GM12875 (cell line): ENCODE results near the gene ZNF296.
A peak's percentile ranks its signal among the peaks of the same experiment; 100 is the strongest.
"Not testable (repeated sequence)": the region's sequence is repeated elsewhere in the genome, so short reads cannot be mapped to it uniquely, and the experiment has no call there.

Experiments
- H3K4me3 ChIP-seq: one replicate; pipeline ENCODE4 v1.5.1; 2011; ENCODE audit warnings: low read depth, low read length, control low read depth
- CTCF ChIP-seq: IDR thresholded peaks from 2 replicates; pipeline ENCODE4 v1.5.1; 2011; ENCODE audit warnings: low read depth, mild to moderate bottlenecking, control low read depth, inconsistent platforms, low read length, moderate library complexity, borderline replicate concordance; ENCODE audit not compliant: insufficient read depth

ZNF296 gene

DNA sequence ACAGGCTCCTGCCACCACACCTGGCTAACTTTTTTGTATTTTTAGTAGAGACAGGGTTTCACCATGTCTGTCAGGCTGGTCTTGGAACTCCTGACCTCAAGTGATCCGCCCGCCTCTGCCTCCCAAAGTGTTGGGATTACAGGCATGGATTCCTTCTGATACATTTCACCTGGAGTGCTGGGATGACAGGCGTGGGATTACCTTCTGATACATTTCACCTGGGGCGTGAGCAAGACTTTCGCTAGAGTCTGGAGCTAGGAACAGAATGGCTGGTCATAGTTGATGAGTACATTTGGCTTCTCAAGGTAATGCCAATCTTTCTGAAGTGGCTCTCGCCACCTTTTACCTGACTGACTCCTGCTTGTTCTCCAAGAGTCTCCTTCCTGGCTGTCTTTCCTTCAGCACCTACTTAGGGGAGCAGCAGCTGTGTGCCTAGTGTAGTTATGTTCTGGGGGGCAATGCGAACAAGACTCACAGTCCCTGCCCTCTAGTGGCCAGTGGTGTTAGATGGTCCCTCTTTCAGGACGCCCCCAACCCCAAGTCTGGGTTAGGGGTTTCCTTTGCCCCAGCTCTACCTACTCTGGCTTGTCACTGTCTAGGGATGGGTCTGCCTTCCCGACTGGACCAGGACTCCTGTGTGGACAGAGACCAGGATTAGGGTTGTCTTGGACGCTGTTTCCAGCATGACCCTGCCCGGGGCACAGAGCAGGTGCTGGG, 36.0 kb upstream of the ZNF296 start:
- H3K4me3 ChIP-seq: no peak overlapping the region
- 0 out of 2 replicates have a peak, but pooled peaks have one; percentile 7 for TF ChIP-seq CTCF

DNA sequence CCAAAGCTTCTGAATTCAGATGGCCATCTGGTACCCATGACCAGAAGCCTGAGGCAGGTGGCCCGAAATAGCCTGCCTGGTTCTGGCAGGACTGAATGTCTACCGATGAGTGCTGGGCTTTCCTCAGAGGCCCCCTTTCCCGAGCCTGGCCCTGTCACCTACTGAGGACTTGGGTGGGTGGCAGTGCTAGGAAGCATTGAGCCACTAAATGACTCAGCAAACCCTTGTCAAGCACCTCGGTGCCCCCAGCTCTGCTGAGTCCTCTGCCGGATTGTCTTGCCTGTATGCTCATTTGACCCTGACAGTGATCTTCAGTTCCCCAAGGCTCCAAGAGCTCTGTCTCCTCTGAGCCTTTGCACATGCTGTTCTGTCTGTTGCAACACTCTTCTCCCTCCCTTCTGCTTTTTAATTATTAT, 34.6 kb upstream of the ZNF296 start:
- TF ChIP-seq CTCF: no peak
- H3K4me3 ChIP-seq: no peak overlapping the region

DNA sequence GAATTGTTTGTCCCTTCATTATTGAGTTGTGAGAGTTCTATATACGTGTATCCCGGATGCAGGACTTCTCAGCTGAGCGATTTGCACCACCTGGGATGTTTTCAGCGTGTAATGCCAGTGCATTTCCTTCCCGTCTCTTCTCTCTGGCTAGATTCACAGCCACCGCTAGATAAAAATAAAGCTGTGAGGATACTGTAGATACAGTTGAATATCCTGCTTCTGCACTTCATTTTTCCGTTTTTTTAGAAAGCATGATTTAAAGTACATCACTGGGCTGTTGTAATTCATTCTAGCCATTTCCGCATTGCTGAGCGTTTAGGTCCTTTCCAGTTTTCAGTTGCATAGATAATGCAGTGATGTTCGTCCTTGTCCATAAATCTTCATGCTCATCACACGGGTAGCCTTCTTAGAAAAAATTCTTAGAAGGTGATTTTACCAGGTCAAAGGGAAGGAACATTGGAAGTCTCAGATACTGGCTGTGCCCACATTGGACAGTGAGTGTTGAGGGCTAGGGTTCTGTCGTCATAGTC, 31.4 kb upstream of the ZNF296 start:
- no peak overlapping the region for H3K4me3 ChIP-seq
- TF ChIP-seq CTCF: no peak

- H3K4me3 ChIP-seq: not testable (repeated sequence)
These were observed 30.1 kb upstream of the ZNF296 start for GRCh38 chr19:45106363-45106762.

DNA sequence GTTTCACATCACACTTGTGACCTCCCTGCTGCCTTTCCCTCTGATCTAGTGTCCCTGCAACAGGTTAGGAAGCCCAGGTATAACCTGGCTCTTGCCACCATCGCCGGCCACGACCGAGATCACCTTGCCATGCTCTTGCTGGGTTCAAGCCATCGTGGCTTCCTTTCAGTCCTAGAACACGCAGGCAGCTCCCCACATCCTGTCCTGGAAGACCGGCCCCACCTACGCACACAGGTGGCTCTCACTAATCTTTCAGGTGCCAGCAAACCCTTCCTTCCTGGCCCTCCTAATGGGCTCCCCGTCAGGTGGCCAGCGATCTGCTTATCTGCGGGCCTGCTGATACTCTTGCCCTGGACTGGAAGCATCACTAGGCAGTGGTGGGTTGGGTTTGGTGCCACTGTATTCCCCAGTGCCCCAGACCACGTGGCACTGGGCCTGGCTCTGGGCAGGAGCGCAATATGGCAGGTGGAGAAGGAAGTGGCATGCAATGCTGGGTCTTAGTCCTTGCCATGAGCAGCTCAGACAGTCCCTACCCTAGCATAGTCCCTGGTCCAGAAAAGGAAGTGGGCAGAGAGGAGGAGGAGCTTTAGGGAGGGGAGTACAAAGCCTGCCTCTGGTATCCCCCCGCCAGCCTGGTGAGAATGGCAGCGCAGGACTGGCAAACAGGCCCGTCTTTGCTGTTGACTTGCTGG, 28.5 kb upstream of the ZNF296 start:
- H3K4me3 ChIP-seq: no peak overlapping the region
- TF ChIP-seq CTCF: no peak

DNA sequence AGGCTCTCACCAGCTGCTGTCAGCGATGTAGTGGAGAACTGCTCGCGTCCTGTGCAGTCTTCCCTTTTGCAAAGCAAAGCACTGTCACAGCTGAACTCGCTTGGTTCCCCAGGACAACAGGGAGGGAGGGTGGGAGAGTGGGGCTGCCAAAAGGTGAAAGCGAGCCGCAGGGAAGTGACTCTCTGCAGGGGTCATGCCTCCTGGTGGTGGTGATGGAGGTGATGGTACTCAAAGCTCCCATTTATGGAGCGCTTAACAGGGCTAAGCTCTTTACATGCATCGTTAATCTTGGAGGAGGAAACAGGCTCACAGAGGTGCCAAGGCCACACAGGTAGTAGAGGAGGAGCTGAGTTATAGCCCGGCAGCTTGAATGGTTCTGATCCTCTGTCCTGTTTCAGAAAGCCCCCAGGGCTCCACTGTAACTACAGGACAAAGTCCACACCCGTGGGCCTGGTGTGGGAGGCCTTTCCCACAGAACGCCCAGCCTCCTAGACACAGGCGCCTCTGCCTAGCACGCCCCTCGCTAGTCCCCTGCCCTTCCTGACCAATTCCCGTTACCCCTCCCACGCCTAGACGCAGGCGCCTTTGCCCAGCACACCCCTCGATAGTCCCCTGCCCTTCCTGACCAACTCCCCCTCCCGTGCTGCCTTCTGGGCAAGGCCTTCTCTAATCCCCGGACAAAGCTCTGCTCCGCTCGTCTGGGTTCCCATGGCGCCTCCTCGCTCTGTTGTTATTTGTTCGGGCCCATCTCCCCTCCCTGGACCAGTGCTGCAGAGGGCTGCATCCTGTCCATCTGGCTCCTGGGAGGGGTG, 27.4 kb upstream of the ZNF296 start:
- TF ChIP-seq CTCF: no peak
- no peak overlapping the region for H3K4me3 ChIP-seq

GRCh38 chr19:45103156-45103507, 26.9 kb upstream of the ZNF296 start:
- no peak overlapping the region for H3K4me3 ChIP-seq
- TF ChIP-seq CTCF: no peak
